HepG2 (cell line): ENCODE measurements around the gene SZRD1. TPM values are rescaled to one million over a fixed set of nuclear protein-coding genes. Genes with fewer than 3 reads are reported as not detected.

Experiments
- FOXC1 ChIP-seq: sonication (generic); formaldehyde crosslinking; IDR thresholded peaks from 2 replicates; pipeline ENCODE4 v1.8.0; 2022; ENCODE audit warnings: mild to moderate bottlenecking, missing genetic modification reagents, borderline replicate concordance
- KLF6 ChIP-seq: IDR thresholded peaks from 2 replicates; pipeline ENCODE4 v1.8.0; 2016; ENCODE audit warnings: missing biosample characterization, missing genetic modification reagents
- MXD4 ChIP-seq: IDR thresholded peaks from 2 replicates; pipeline ENCODE4 v1.6.1; 2016; ENCODE audit warnings: mild to moderate bottlenecking, missing biosample characterization, missing genetic modification reagents
- RBM39 ChIP-seq: fragments of 200-400 bp; formaldehyde crosslinking; IDR thresholded peaks from one replicate; pipeline ENCODE4 v1.6.1; 2018; ENCODE audit warnings: antibody characterized with exemption, mild to moderate bottlenecking, low read depth, low read length; ENCODE audit not compliant: poor library complexity, severe bottlenecking
- SOX13 ChIP-seq, 3 experiments: fragments of 450-650 bp in 1 of 3; sonication (generic) in 1 of 3; formaldehyde crosslinking in 1 of 3; IDR thresholded peaks in 2 of 3; conservative IDR thresholded peaks in 1 of 3; 2 replicates each; pipeline versions ENCODE4 v1.5.0 to v1.6.1; 2016 to 2020; ENCODE audit warnings: antibody characterized with exemption in 1 of 3, mild to moderate bottlenecking in 1 of 3, missing compliant biosample characterization in 1 of 3, missing genetic modification reagents in 1 of 3, moderate library complexity in 1 of 3
- TMF1 ChIP-seq: sonication (generic); formaldehyde crosslinking; IDR thresholded peaks from 2 replicates; pipeline ENCODE4 v1.8.1; 2022; ENCODE audit warnings: low read depth, missing genetic modification reagents
- TOE1 ChIP-seq: sonication (generic); formaldehyde crosslinking; IDR thresholded peaks from 2 replicates; pipeline ENCODE4 v1.4.0; 2020; ENCODE audit warnings: mild to moderate bottlenecking, missing genetic modification reagents
- ZFP37 ChIP-seq: sonication (generic); formaldehyde crosslinking; IDR thresholded peaks from 2 replicates; pipeline ENCODE4 v1.4.0; 2020; ENCODE audit warnings: missing genetic modification reagents, borderline replicate concordance
- ZNF205 ChIP-seq: IDR thresholded peaks from 2 replicates; pipeline ENCODE4 v1.6.1; 2018; ENCODE audit warnings: missing biosample characterization, missing genetic modification reagents
- ZNF260 ChIP-seq: sonication (generic); formaldehyde crosslinking; IDR thresholded peaks from 2 replicates; pipeline ENCODE4 v1.4.0; 2020; ENCODE audit warnings: missing genetic modification reagents, low read depth, mild to moderate bottlenecking, borderline replicate concordance
- ZNF317 ChIP-seq: sonication (generic); formaldehyde crosslinking; IDR thresholded peaks from 2 replicates; pipeline ENCODE4 v1.5.0; 2020; ENCODE audit warnings: mild to moderate bottlenecking, missing genetic modification reagents
- ZNF382 ChIP-seq: sonication (generic); formaldehyde crosslinking; IDR thresholded peaks from 2 replicates; pipeline ENCODE4 v1.5.0; 2020; ENCODE audit warnings: missing genetic modification reagents, mild to moderate bottlenecking, borderline replicate concordance
- ZSCAN22 ChIP-seq: sonication (generic); formaldehyde crosslinking; IDR thresholded peaks from 2 replicates; pipeline ENCODE4 v1.4.0; 2020; ENCODE audit warnings: mild to moderate bottlenecking, missing genetic modification reagents
- polyA plus RNA-seq, 8 experiments: library from polyadenylated mRNA; depleted of rRNA in 3 of 8; stranded (reverse) in 7 of 8; unstranded in 1 of 8; fragments of >200 nt; fragmentation: Illumina TruSeq in 4 of 8; extraction: Trizol in 4 of 8; gene quantifications; 2 replicates each; pipeline versions ENCODE4 v1.2.1 to v1.2.3, GENCODE V29; 2011 to 2016; ENCODE audit warnings: low read depth in 4 of 8, missing spikeins in 1 of 8, mixed read lengths in 1 of 8; ENCODE audit not compliant: insufficient read depth in 1 of 8
- total RNA-seq, 5 experiments: library from RNA; depleted of rRNA; stranded (reverse); fragments of >200 nt; fragmentation: Illumina TruSeq; extraction: Trizol; gene quantifications; 2 replicates each; pipeline ENCODE4 v1.2.3, GENCODE V29; 2016; ENCODE audit warnings: low read depth in 1 of 5
- TF ChIP-seq, protein P1 (sequence below): conservative IDR thresholded peaks from 2 replicates; pipeline ENCODE4 v1.6.1; 2018; ENCODE audit warnings: missing genetic modification reagents
- TF ChIP-seq, protein P2 (sequence below): IDR thresholded peaks from 2 replicates; pipeline ENCODE4 v1.6.1; 2016
- TF ChIP-seq, protein P3 (sequence below): sonication (generic); formaldehyde crosslinking; IDR thresholded peaks from 2 replicates; pipeline ENCODE4 v1.8.1; 2023; ENCODE audit warnings: mild to moderate bottlenecking, moderate library complexity, missing genetic modification reagents
- TF ChIP-seq, protein P4 (sequence below): sonication (generic); formaldehyde crosslinking; IDR thresholded peaks from 2 replicates; pipeline ENCODE4 v1.4.0; 2020; ENCODE audit warnings: missing genetic modification reagents
- TF ChIP-seq, protein P5 (sequence below): sonication (generic); formaldehyde crosslinking; IDR thresholded peaks from 2 replicates; pipeline ENCODE4 v1.8.0; 2022; ENCODE audit warnings: low read depth, missing genetic modification reagents

The SZRD1 gene
- total and polyA plus RNA-seq, 2 of the 13 experiments (the other 11 are each of a cell fraction or from before 2014, with no cell fraction given): 28.5 to 41.4 TPM

DNA sequence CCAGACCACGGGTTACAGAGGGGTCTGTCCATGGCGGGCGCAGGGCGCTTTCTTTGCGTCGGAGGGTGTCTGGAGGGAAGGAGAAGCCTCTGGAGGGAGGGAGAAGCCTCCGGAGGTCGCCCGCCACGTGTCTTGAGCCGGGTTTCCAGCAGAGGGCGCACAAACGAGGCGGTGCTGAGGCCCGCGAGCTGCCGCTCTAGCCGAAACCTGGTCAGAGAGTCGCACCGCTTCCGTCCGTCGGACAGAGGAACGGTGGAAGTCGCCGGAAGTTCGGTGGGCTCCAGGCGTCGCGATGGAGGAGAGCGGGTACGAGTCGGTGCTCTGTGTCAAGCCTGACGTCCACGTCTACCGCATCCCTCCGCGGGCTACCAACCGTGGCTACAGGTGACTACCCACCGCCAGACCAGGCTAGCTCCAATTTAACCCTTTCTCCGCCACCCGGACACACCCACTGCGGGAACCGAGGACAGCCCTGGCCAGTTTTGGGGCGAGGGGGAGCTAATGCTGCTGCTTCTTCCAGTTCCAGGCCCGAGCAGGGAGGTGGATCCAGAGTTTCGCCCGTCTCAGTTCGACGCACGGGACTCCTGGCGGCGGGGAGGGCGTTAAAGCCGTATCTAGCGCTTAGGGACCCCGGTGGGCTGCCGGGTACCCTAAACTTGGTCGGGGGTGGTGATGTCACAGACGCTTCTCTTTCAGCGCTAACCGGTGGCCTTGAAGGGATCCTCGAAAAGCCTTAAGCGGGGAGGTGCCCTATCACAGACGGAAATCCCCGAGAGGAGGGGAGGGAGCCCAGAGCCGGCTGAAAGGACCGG lies 73.6 kb downstream of the SZRD1 start, which contains the start of gene NECAP2 (continued):
- TF ChIP-seq ZNF317 (CRISPR knock-in tag): peak; percentile 87
- no peak for TF ChIP-seq TOE1 (CRISPR knock-in tag)
- TF ChIP-seq MXD4: peak; percentile 87
- TF ChIP-seq FOXC1: peak; percentile 89
- no peak for TF ChIP-seq ZSCAN22 (CRISPR knock-in tag)
- no peak for TF ChIP-seq ZNF382
- peak; percentile 34; the same call in 1 of the 2 replicates for TF ChIP-seq SOX13 (IDR thresholded peaks at IDR 0.05)
- peak in 1 of 2 experiments; percentile 69; a peak in 2 of 4 replicates for TF ChIP-seq SOX13 (CRISPR knock-in tag; conservative IDR thresholded peaks at IDR 0.05 in 1 of 2, IDR thresholded peaks at IDR 0.05 in 1 of 2)
- TF ChIP-seq, protein P1, sequence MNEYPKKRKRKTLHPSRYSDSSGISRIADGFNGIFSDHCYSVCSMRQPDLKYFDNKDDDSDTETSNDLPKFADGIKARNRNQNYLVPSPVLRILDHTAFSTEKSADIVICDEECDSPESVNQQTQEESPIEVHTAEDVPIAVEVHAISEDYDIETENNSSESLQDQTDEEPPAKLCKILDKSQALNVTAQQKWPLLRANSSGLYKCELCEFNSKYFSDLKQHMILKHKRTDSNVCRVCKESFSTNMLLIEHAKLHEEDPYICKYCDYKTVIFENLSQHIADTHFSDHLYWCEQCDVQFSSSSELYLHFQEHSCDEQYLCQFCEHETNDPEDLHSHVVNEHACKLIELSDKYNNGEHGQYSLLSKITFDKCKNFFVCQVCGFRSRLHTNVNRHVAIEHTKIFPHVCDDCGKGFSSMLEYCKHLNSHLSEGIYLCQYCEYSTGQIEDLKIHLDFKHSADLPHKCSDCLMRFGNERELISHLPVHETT (CRISPR knock-in tag): peak; percentile 91
- TF ChIP-seq, protein P2, sequence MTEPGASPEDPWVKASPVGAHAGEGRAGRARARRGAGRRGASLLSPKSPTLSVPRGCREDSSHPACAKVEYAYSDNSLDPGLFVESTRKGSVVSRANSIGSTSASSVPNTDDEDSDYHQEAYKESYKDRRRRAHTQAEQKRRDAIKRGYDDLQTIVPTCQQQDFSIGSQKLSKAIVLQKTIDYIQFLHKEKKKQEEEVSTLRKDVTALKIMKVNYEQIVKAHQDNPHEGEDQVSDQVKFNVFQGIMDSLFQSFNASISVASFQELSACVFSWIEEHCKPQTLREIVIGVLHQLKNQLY (CRISPR knock-in tag): peak; percentile 14; the same call in 1 of the 2 replicates
- peak; percentile 94 for TF ChIP-seq ZNF205
- TF ChIP-seq TMF1 (CRISPR knock-in tag): peak; percentile 66; the same call in 1 of the 2 replicates
- TF ChIP-seq, protein P3, sequence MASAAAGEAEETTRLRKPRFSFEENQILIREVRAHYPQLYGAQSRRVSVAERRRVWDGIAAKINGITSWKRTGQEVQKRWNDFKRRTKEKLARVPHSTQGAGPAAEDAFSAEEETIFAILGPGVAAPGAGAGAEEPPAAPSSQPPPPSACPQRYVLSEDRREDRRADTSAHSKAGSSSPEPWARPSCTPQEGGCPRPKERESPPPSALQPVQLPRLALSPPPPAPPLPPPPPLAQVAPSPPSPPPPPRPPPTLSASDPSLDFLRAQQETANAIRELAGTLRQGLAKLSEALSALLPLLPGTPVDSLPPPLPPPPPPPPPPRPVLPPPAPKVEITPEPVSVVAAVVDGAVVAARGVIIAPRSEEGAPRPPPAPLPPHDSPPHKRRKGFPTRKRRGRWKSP (CRISPR knock-in tag): peak; percentile 60; the same call in 1 of the 2 replicates
- TF ChIP-seq ZFP37 (CRISPR knock-in tag): 0 out of 2 replicates have a peak, but pooled peaks have one; percentile 71
- TF ChIP-seq, protein P4, sequence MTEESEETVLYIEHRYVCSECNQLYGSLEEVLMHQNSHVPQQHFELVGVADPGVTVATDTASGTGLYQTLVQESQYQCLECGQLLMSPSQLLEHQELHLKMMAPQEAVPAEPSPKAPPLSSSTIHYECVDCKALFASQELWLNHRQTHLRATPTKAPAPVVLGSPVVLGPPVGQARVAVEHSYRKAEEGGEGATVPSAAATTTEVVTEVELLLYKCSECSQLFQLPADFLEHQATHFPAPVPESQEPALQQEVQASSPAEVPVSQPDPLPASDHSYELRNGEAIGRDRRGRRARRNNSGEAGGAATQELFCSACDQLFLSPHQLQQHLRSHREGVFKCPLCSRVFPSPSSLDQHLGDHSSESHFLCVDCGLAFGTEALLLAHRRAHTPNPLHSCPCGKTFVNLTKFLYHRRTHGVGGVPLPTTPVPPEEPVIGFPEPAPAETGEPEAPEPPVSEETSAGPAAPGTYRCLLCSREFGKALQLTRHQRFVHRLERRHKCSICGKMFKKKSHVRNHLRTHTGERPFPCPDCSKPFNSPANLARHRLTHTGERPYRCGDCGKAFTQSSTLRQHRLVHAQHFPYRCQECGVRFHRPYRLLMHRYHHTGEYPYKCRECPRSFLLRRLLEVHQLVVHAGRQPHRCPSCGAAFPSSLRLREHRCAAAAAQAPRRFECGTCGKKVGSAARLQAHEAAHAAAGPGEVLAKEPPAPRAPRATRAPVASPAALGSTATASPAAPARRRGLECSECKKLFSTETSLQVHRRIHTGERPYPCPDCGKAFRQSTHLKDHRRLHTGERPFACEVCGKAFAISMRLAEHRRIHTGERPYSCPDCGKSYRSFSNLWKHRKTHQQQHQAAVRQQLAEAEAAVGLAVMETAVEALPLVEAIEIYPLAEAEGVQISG: peak; percentile 100
- TF ChIP-seq ZNF260 (CRISPR knock-in tag): no peak
- peak; percentile 82 for TF ChIP-seq KLF6 (CRISPR knock-in tag)
- TF ChIP-seq RBM39: peak; percentile 87
- TF ChIP-seq, protein P5, sequence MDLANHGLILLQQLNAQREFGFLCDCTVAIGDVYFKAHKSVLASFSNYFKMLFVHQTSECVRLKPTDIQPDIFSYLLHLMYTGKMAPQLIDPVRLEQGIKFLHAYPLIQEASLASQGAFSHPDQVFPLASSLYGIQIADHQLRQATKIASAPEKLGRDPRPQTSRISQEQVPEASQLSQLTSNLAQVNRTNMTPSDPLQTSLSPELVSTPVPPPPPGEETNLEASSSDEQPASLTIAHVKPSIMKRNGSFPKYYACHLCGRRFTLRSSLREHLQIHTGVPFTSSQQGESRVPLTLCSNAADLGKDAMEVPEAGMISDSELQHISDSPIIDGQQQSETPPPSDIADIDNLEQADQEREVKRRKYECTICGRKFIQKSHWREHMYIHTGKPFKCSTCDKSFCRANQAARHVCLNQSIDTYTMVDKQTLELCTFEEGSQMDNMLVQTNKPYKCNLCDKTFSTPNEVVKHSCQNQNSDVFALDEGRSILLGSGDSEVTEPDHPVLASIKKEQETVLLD: peak; percentile 46
